ENCODE measurements around the gene PERCC1. TPM values are rescaled to one million over a fixed set of nuclear protein-coding genes. Genes with fewer than 3 reads are reported as not detected.

The PERCC1 gene
- total RNA-seq, 4 donors from 2014 or later: not detected

- intact Hi-C loops (cut with DNase I; ENCODE audit: low total_unique reads): no loop called here
- no peak overlapping the region for H3K4me3 ChIP-seq (ENCODE audit: low read depth, poor library complexity, severe bottlenecking)
- DNase-seq (ENCODE audit: low spot score in 2 of 2): no peak
- TF ChIP-seq CTCF (IDR thresholded peaks at IDR 0.05) (no peak), POLR2A (IDR thresholded peaks at IDR 0.05) (no peak)
- WGBS, 2 donors: 71 to 78% methylated on average over 28 of the region's 28 CpGs
Measured at GRCh38 chr16:1481906-1482835, 51.3 kb downstream of the PERCC1 start.

Other genes with a start within 250 kb of the PERCC1 start
- 1 to 10 TPM in 2 of 4 donors, under 1 TPM in 1, not detected in 1; 0.32 to 1.5 (median 1.1) TPM for gene TPSG1, start 205.8 kb upstream of the PERCC1 start, total RNA-seq
- gene TPSB2, start 200.9 kb upstream of the PERCC1 start, total RNA-seq: 100 to 1,000 TPM in 1 of 4 donors, 10 to 100 TPM in 3; 10.5 to 158 (median 40.1) TPM
- 10 to 100 TPM; 16.4 to 93.5 (median 29.8) TPM for gene TPSAB1, start 190.4 kb upstream of the PERCC1 start, total RNA-seq
- gene TPSD1, start 175.0 kb upstream of the PERCC1 start, total RNA-seq: 1 to 10 TPM in 3 of 4 donors, under 1 TPM in 1; 0.93 to 7.1 (median 2.4) TPM
- 100 to 1,000 TPM in 1 of 4 donors, 10 to 100 TPM in 3; 42.1 to 138 (median 47.4) TPM for gene UBE2I, start 121.4 kb upstream of the PERCC1 start, total RNA-seq
- gene BAIAP3, start 97.4 kb upstream of the PERCC1 start, total RNA-seq: 1 to 10 TPM; 1.5 to 5.4 (median 2.4) TPM
- 100 to 1,000 TPM in 1 of 4 donors, 10 to 100 TPM in 3; 76.8 to 106 (median 90.5) TPM for gene TSR3, start 79.2 kb upstream of the PERCC1 start, total RNA-seq
- 10 to 100 TPM; 46.5 to 65.7 (median 60.0) TPM for gene GNPTG, start 79.1 kb upstream of the PERCC1 start, total RNA-seq
- gene UNKL, start 16.4 kb upstream of the PERCC1 start, total RNA-seq: 10 to 100 TPM; 25.7 to 63.4 (median 36.6) TPM
- 10 to 100 TPM; 17.5 to 28.9 (median 21.7) TPM for gene UQCC4, start 10.3 kb upstream of the PERCC1 start, total RNA-seq
- gene CCDC154, start 13.5 kb downstream of the PERCC1 start, total RNA-seq: under 1 TPM in 3 of 4 donors, not detected in 1; 0.49 to 0.61 (median 0.52) TPM
- gene CLCN7, start 44.0 kb downstream of the PERCC1 start, total RNA-seq: 100 to 1,000 TPM in 1 of 4 donors, 10 to 100 TPM in 3; 46.3 to 140 (median 72.4) TPM
- not detected for gene PTX4, start 57.9 kb downstream of the PERCC1 start, total RNA-seq
- gene TELO2, start 62.3 kb downstream of the PERCC1 start, total RNA-seq: 10 to 100 TPM; 23.1 to 40.0 (median 34.1) TPM
- 10 to 100 TPM; 13.7 to 26.0 (median 26.0) TPM for gene TMEM204, start 102.6 kb downstream of the PERCC1 start, total RNA-seq
- 10 to 100 TPM; 12.5 to 24.7 (median 16.2) TPM for gene IFT140, start 181.0 kb downstream of the PERCC1 start, total RNA-seq
- 10 to 100 TPM; 14.2 to 29.6 (median 19.3) TPM for gene CRAMP1, start 181.3 kb downstream of the PERCC1 start, total RNA-seq
- 10 to 100 TPM; 23.3 to 40.1 (median 38.1) TPM for gene JPT2, start 247.2 kb downstream of the PERCC1 start, total RNA-seq

Measured in lower leg skin (tissue), 4 donors.